GM15510 (cell line): ENCODE results near the gene PRM1.

Experiments
- POLR2A ChIP-seq: IDR thresholded peaks from 3 replicates; pipeline ENCODE4 v1.6.1; 2011; ENCODE audit warnings: borderline replicate concordance; ENCODE audit not compliant: insufficient read length; ENCODE audit errors: extremely low read depth

The PRM1 gene

GRCh38 chr16:11256661-11257130 is 24.4 kb downstream of the PRM1 start:
- TF ChIP-seq POLR2A: no peak

DNA sequence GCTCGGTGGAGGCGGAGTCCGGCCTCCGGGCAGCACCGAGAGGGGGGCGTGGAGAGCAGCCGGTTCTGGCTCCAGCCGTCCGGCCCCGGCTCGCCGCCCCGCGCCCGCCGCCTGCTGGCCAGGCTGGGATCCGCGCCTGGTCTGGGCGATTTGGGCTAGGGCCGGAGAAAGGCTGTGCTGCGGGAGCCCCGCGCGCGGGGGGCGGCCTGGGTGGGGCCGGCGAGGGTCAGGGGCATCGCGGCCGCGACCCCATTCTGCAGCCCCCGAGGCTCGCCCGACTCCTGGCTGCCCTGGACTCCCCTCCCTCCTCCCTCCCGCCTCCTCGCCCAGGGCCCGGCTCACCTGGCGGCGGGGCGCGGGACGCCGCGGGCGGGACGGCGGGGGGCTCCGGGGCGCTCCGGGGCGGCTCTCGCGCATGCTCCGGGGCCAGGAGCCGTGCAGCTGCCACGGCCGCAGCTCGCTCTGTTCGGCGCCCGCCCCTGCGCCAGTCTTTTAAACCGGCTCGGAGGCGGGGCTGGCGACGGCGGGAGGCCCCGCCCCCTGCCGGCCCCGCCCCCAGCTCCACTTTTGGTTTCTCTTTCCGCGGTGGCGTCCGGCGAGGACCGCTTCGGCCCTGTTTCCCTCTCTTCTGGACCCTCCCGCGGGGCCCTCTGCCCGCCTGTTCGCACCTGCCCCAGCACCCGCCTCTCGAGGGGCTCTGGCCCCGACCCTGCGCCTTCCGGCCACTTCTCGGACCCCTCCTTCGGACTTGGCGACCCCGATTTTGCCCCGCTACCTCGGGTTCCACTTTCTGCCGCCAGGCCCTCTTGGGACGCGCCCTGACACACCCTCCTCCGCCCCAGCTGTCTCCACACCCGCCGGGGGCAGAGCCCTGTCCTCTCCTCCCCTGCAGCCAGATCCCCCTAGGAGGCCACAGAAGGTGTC is 25.1 kb downstream of the PRM1 start, which contains the start of gene SOCS1:
SOCS1 (minus strand) TSS at position 468 of the 924 bp plus-strand sequence. CDS start 726 bp downstream, outside the sequence.
- TF ChIP-seq POLR2A: peak; percentile 99

DNA sequence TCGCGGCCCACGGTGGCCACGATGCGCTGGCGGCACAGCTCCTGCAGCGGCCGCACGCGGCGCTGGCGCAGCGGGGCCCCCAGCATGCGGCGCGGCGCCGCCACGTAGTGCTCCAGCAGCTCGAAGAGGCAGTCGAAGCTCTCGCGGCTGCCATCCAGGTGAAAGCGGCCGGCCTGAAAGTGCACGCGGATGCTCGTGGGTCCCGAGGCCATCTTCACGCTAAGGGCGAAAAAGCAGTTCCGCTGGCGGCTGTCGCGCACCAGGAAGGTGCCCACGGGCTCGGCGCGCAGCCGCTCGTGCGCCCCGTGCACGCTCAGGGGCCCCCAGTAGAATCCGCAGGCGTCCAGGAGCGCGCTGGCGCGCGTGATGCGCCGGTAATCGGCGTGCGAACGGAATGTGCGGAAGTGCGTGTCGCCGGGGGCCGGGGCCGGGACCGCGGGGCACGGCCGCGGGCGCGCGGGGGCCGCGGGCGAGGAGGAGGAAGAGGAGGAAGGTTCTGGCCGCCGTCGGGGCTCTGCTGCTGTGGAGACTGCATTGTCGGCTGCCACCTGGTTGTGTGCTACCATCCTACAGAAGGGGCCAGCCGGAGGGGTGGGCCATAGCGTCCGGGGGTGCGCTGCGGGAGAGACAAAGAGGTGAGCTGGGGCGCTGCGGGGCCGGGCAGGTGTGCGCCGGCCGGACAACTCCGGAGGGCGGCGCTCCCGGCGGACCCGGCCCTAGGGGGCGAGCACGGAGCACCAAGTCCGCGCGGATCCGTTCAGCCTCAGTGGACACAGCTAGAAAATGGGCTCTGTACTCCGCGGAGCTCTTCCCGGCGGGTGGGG is 26.0 kb downstream of the PRM1 start:
- TF ChIP-seq POLR2A: peak; percentile 43

DNA sequence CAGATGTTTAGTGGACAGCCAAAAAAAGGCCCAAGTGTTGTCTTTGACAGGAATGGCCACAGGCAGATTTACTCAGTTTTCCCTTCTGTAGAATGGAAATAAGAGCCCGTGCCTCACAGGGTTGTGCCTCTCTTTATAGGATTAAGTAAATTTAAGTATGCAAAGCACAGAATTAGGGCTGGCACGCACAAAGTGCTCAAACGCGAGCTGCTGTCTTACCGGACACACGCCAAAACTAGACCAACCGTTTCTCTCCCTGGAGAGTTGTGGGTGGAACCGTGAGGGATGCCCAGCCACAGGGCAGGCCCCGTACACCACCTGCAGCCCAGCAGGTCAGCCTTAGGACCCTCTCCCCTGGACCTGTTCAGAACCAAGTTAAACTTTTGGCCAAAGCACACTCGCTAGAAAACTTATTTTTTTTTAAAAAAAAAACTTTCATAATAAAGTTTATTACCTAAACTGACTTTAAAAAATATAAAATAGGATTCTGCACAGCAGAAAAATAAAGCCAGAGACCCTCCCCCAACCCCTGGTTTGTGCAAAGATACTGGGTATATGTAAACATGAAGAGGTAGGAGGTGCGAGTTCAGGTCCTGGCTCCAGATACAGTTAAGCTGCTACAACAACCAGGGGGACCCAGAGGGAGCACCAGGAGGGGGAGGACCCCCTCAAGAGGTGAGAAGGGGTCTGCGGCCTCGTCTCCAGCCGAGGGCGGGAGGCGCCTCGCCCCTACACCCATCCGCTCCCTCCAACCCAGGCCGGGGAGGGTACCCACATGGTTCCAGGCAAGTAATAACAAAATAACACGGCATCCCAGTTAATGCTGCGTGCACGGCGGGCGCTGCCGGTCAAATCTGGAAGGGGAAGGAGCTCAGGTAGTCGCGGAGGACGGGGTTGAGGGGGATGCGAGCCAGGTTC is 26.9 kb downstream of the PRM1 start:
- no peak for TF ChIP-seq POLR2A

DNA sequence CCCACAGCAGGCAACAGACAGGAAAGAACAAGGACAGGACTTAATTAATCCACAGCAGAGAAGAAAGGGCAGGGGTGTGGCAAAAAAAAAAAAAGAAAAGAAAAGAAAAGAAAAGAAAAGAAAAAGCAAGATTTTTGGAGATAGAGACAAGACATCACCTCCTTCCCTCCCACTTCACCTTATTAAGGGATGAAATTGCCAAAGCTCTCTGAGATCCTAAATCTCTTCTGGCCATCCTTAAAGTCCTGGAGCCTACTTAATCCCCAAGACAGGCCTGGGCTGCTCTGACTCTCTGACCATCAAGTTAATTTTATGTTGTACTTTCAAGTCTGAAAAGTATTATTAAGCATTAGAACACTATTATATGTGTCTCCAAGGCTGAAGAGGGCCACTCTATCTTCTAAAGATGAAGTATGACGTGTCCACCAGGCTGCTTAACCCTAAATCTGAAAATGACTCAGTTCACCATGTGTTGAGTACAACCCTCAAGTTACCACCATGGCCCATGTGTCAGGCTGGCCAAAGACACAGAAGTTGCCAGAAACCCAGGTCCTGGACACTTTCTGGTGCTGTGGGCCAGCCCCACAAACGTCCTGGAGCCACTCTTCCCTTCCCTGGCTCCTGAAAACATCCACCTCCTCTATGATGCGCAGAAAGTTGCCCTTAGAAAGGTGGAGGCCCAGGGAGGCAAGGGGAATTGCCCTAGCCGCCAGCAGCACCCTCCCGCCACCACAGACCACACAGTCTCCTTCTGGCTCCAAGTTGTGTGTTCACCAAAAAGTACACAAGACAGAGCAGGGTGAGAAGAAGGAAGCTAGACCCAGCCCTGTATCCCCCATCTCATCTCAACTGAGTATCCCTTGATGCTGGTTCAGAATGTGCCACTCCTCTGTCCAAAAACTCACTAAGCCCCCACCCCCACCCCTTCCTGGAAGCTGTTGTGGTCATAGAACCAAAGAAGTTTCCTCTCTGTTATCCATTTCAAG is 27.8 kb downstream of the PRM1 start:
- no peak for TF ChIP-seq POLR2A

- TF ChIP-seq POLR2A: no peak
Measured at GRCh38 chr16:11252482-11252931, 28.6 kb downstream of the PRM1 start.

DNA sequence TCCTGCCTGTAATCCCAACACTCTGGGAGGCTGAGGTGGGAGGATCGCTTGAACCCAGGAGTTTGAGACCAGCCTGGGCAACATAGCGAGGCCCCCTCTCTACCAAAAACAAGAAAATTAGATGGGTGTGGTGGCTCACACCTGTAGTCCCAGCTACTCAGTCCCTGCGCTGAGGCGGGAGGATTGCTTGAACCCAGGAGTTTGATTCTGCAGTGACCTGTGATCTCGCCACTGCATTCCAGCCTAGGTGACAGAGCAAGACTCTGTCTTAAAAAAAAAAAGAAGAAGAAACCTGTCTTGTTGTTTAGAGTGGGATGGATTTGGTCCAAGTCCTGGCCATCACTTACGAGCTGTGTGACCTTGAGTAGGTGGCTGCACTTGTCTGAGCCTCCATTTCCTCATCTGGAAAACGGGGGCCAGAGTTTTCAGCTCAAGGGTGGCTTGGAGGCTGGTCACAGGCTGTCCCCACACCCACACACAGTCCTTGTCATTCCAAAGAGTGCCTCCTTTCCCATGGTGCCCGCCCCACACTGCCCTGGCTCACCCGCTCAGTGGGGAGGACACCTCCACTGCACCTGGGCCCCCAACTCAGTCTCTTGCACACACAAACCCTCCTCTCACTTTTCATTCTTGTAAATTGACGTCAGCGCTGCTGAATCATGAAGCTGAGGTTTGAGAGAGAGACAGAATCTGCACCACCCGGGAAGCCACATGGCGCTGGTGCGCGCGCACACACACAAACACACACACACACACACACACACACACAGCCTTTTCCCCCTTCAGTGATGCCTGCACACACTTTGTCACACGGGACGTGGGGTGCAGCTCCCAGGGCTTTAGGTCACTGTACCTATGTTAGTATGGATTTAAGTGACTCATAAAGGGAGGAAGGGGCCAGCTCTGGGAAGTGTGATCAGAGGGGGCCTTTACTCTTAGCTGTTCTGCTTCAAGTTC is 29.3 kb downstream of the PRM1 start:
- TF ChIP-seq POLR2A: peak; percentile 32

GRCh38 chr16:11250786-11251524 is 30.2 kb downstream of the PRM1 start:
- no peak for TF ChIP-seq POLR2A

DNA sequence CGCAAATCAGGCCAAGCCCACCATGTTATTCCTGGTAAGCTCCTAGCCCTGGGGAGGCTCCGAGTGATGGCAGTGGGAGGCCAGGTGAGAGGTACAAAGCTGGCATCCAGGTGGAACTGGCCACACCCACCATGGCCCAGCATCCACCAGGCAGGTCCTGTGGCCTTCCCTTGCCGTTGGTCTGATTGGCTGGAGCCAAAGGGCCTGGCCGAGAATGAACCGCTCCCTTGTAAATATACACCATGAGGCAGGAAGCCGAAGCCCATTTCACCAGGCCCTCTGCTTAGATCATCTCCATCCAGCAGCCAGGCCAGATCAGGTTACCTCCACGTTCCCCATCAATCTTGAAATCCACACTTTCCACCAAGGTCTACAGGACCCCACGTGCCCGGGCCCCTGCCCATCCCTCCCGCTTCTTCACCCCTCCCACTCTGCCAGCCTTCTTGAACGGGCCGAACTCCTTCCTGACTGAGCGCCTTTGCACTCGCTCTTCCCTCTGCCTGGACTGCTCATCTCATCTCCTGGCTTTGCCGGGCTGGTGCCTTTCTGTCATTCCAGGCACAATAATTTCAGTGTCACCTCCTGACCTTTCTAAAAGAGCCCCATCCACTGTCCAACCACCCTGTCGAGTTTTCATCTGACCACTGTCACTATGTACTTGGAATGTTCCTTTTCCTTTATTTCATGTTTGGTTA is 30.9 kb downstream of the PRM1 start:
- no peak for TF ChIP-seq POLR2A

DNA sequence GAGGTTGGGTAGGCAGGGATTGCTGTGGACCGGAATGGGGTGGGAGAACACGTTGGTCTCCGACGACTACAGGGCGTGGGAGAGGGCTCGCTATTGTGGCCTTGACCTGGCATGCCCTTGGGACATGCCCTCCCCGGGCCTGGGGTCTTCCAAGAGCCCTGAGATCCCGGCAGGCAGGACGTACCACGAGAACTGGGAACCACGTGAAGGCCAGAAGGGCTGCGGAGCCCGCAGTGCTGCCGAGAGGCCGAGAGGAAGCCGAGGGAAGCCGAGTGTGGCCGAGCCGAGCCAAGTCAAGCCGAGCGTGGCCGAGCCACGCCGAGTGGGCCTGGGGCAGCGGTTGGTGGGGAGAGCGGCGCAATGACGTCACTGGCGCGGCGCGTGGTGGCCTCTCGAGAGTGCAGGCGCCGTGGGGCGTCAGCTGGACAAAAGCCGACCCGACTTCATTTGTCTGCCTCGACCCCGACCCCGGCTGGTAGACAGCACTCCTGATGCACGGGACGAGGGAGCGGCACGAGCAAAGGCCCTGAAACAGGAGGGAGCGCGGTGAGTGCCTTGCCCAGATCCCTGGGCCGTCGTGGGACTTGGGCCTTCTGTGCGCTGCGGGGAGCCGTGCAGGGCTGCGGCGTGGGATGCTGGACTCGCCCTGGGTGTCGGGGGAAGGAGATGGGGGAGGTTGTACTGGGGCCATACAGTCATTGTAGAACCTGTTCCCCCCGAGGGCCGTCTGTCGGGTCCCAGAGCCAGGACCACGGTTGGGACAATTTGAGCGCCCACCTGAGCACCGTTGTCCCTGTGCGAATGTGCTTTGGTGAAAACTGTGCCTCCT is 31.7 kb downstream of the PRM1 start:
- TF ChIP-seq POLR2A: no peak
